Stimulated activated effector memory CD8-positive, alpha-beta T cell treated with anti-CD3 and anti-CD28 coated beads, Interleukin-12 subunit alpha, Interleukin-12 subunit beta, amount 100 ng/mL, for 72 hours (primary cell): ENCODE data around the gene SEMA6A.

Experiments
- ATAC-seq: fragments of 150-1000 bp; cut with Tn5 transposase; 2 replicates; pipeline ENCODE4 v1.10.0; 2021
- DNase-seq, 2 donors: peaks; one replicate each; pipeline ENCODE4 v3.0.0; 2021 to 2022; ENCODE audit warnings: low spot score in 2 of 2
- H3K27ac Mint-ChIP-seq: one replicate; pipeline ENCODE4 v1.8.0; 2022; ENCODE audit warnings: mild to moderate bottlenecking, mixed read lengths
- H3K36me3 Mint-ChIP-seq: one replicate; pipeline ENCODE4 v1.8.0; 2022; ENCODE audit warnings: mild to moderate bottlenecking, mixed read lengths
- H3K4me1 Mint-ChIP-seq: one replicate; pipeline ENCODE4 v1.8.0; 2022; ENCODE audit warnings: mixed read lengths
- H3K4me3 Mint-ChIP-seq: one replicate; pipeline ENCODE4 v1.8.0; 2022; ENCODE audit warnings: mild to moderate bottlenecking, mixed read lengths
- H3K9me3 Mint-ChIP-seq: one replicate; pipeline ENCODE4 v1.8.0; 2022; ENCODE audit warnings: mixed read lengths

Gene SEMA6A

DNA sequence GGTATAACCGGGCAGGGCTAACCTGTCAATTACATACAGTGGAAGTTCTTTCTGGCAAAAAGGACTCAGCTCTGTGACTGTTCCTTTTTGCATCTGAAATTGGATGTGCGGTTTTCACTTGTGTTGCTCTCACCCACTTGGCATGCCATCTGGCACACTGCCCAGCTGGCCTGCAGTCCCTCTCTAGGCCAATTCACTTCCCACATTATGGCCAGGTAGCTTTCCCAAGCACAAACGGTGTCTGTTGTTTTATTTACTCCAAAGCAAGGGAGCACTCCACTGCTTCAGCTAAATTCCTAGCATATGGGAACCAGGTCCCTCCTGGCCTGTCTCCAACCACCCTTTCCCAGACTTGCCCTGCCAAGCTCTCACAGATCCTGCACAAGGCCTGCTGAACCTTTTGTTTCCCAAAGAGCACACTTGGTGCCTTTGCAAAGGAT, 132.5 kb downstream of the SEMA6A start:
- H3K4me1 Mint-ChIP-seq, result no peaks in the 10 kb centered on the region
- H3K9me3 Mint-ChIP-seq, result no peaks in the 10 kb centered on the region
- H3K27ac Mint-ChIP-seq, result no peak overlapping the region
- no peaks in the 10 kb centered on the region for H3K36me3 Mint-ChIP-seq
- DNase-seq (no peak), ATAC-seq (no peak)
- H3K4me3 Mint-ChIP-seq, result no peak overlapping the region

DNA sequence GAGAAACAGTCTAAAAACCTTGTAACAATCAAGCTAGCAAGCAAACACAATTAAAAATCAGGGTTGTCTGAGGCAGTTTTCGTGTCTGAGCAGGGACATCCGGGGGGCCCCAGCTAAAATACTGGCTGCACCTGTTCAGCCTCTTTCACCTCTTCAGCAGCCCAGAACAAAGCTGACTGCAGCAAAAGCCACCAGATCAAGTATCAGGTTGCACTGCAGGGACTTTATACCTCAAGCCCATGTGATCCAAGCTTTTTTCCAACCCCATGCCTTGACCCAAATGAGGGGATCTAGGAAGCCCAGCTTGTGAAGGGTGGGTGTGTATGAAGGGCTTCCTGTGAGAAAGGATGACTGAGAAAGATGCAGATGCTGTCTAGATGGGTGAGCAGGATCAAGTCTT, 133.4 kb downstream of the SEMA6A start:
- Mint-ChIP-seq H3K4me3 (no peak overlapping the region), H3K4me1 (no peaks in the 10 kb centered on the region), H3K9me3 (no peaks in the 10 kb centered on the region), H3K27ac (no peak overlapping the region), H3K36me3 (no peaks in the 10 kb centered on the region)
- ATAC-seq (no peak), DNase-seq (no peak)

DNA sequence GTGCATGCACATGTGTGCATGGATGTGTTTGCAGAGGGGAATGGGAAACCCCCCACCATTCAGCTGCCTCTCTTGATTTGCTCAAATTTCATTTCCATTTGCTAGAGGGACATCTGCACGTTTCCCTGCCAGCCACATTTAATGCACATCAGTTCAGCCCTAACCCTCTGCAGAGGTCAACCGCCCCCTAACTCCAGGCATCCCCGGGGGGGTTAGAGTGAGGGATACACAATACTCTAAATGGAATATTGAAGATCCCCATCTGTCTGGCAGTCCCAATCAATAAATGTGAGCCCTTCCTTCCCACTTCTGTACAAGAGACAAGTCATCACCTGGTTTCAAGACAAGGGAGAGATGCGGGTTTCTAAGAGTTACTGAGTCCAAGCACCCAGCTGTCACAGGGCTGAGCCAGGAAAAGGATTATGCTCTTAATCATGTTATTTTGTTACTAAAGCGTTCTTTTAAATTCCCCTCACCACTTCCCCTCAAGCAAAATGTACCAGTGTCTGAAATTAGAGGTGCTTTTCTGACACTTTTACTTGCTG, 134.1 kb downstream of the SEMA6A start:
- Mint-ChIP-seq H3K27ac (no peak overlapping the region), H3K4me3 (no peak overlapping the region), H3K36me3 (no peaks in the 10 kb centered on the region), H3K4me1 (no peaks in the 10 kb centered on the region), H3K9me3 (no peaks in the 10 kb centered on the region)
- DNase-seq (no peak), ATAC-seq (no peak)

DNA sequence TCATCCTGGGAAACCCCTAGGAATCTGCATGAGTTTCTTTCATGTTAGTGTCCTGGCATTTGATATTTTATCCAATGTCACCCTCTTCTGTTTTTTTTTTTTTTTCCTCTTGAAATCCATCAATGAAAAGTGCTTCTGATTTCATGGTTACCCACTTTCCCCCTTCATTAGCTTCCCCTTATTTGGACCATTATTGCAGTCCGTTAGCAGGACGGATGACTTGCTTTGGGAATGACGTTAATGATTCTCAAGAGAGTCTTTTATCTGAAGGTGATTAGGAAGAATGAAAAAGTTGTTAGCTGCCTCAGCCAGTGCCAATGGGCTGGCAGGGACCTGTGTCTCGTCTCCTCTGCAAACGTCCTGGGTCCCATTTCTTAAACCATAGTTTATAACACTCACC, 134.7 kb downstream of the SEMA6A start:
- ATAC-seq (no peak), DNase-seq (no peak)
- Mint-ChIP-seq H3K4me3 (no peak overlapping the region), H3K27ac (no peak overlapping the region), H3K4me1 (no peaks in the 10 kb centered on the region), H3K36me3 (peaks cover 3% of the 10 kb centered on the region), H3K9me3 (no peaks in the 10 kb centered on the region)

DNA sequence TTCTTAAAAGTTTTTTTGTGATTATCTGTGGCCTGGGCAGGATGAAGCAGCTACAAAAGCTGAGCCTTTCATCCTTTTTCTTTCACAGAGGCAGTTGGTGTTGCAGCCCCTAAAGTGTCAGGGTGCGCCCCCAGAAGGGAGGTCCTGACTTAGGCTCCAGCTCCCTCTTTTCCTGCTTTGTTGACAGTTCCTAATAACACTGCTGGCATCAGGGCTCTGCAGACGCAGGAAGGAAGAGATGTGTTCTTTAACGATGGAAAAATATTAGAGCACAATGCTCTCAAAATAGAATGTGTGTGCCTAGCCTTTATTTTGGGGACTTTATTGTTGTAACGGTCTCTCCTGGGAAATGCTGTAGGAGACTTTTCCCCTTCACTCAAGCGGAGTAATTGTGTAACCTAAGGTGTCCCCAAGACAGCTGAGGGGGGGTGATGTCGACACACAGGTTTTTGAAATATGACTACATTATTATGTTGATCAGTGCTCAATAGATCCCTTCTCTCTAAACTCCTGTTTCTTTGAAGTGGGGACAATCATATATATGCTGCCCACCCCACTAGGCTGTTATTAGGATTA, 135.6 kb downstream of the SEMA6A start:
- H3K4me1 Mint-ChIP-seq, result no peaks in the 10 kb centered on the region
- DNase-seq, result no peak
- ATAC-seq, result no peak
- no peak overlapping the region for H3K27ac Mint-ChIP-seq
- no peaks in the 10 kb centered on the region for H3K9me3 Mint-ChIP-seq
- peaks cover 4% of the 10 kb centered on the region for H3K36me3 Mint-ChIP-seq
- H3K4me3 Mint-ChIP-seq, result no peak overlapping the region

DNA sequence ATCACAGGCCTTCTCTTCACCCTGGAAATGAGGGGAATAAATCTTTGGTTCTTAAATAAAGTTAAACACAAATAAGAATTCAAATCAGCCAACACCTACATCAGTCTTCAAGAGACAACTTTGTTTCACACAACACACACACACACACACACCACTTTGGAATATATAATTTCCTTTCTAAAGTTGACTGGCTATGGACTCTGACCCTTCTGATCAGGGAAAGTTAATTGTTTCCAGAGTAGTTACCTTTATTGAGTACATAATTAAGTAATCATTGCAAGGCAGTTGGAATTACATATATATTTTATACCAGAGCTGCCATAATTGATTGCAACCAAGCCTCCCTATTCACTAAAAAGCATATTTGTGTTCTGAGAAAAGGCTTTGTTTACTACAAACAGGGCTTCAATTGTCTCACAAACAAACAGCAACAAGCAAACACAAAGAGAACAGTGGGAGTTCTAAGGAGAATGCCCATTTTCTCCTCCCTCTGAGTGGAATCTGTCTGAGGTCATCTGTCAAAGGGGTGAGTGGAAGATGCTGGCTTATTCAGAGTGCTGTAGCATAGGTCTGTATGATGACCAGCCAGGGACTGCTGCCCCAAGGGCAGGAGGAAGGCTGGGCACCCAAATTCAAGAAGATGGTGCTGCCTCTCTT, 136.6 kb downstream of the SEMA6A start:
- no peak overlapping the region for H3K4me3 Mint-ChIP-seq
- H3K9me3 Mint-ChIP-seq, result no peaks in the 10 kb centered on the region
- peaks cover 4% of the 10 kb centered on the region for H3K36me3 Mint-ChIP-seq
- DNase-seq (no peak), ATAC-seq (no peak)
- H3K27ac Mint-ChIP-seq, result no peak overlapping the region
- H3K4me1 Mint-ChIP-seq, result no peaks in the 10 kb centered on the region

DNA sequence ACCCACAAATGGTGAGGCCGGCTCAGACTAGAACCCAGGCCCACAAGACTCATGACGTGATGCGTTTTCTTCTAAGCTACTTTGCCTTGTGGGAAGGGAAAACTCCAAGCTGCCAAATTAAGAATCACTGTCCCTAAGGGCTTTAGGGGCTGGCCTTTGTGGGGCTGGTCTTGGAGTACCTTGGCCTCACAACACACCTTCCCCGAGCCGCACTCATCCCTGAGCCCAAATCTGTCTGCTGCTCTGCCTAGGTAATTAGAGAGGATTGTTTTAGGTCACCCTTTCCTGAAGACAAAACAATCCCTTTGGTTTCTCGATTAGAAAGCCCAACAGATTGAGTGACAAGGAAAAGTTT, 137.3 kb downstream of the SEMA6A start:
- Mint-ChIP-seq H3K36me3 (peaks cover 4% of the 10 kb centered on the region), H3K27ac (no peak overlapping the region), H3K9me3 (no peaks in the 10 kb centered on the region), H3K4me1 (no peaks in the 10 kb centered on the region), H3K4me3 (no peak overlapping the region)
- no peak for ATAC-seq
- DNase-seq, result no peak

DNA sequence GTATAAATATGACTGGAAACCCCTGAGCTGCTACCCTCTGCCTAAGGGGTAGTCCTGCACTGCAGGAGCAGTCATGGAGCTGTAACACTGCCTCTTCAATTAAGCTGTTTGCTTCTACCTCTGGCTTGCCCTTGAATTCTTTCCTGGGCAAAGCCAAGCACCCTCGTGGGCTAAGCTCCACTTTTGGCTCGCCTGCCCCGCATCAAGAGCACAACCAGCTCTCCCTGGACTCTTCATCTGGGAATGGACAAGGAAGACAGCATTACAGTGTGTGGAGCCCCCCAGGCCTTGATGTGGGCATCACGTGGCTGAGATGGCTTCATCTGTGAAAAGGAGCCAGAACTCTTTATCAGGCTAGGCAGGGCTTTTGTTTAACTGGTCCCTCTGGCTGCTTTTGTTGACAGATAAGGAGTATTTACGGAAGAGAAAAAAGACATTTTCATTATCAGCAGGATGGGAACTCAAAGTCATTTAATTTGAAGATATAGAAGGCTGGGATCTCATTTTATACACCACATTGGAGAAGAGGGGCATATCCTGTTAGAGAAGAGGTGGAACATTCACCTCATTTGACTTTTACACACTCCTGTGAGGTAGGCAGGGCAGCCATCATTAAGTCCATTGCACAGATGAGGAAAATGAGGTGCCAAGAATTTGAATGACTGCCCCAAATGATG, 137.8 kb downstream of the SEMA6A start:
- Mint-ChIP-seq H3K36me3 (peaks cover 4% of the 10 kb centered on the region), H3K4me1 (no peaks in the 10 kb centered on the region)
- ATAC-seq, result no peak

DNA sequence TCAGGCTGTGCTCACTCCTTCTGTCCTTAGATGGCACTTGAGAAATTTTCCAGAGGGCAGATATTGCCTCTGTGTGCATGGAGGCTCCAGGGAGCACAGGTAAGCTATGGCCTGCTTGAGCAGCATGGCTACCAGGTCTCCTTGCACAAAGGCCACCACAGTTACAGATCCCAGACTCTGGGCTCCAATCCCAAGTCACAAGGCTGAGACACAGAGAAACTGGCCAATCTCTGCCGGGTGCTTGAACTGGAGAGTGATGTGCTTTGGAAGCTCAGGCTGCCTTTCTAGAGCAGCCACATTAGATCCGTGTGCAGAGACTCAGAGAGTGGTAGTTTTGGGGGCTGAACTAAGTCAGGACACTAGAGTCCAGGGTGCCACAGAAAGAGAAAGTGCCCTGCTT, 145.7 kb downstream of the SEMA6A start:
- DNase-seq, result no peak
- Mint-ChIP-seq H3K36me3 (no peaks in the 10 kb centered on the region), H3K27ac (no peak overlapping the region), H3K4me3 (no peak overlapping the region), H3K4me1 (no peaks in the 10 kb centered on the region), H3K9me3 (no peaks in the 10 kb centered on the region)
- no peak for ATAC-seq

More for the DNA sequence above, 137.8 kb downstream of the SEMA6A start:
- no peak overlapping the region for H3K27ac Mint-ChIP-seq
- no peak for DNase-seq
- no peak overlapping the region for H3K4me3 Mint-ChIP-seq
- H3K9me3 Mint-ChIP-seq, result no peaks in the 10 kb centered on the region

DNA sequence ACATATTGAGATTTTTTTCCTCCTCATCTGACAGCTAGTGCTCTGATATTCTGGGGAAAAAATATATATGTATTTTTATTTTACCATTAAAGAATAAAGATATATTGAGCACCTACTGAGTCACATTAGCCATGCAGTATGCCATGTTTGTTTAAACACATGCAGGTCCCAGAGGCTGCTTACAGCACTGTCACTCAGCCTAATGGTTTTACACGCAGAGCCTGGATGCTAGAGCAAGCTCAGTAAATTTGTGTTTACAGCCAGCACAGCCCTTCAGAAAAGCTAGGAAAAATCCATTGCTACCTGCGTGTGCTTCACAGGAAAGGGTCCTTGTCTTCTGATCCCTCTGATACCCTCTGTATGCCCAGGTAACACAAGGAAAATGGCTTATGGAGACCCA, 146.2 kb downstream of the SEMA6A start:
- Mint-ChIP-seq H3K27ac (no peak overlapping the region), H3K4me1 (no peaks in the 10 kb centered on the region), H3K36me3 (no peaks in the 10 kb centered on the region), H3K9me3 (no peaks in the 10 kb centered on the region), H3K4me3 (no peak overlapping the region)
- ATAC-seq, result no peak
- DNase-seq, result no peak

DNA sequence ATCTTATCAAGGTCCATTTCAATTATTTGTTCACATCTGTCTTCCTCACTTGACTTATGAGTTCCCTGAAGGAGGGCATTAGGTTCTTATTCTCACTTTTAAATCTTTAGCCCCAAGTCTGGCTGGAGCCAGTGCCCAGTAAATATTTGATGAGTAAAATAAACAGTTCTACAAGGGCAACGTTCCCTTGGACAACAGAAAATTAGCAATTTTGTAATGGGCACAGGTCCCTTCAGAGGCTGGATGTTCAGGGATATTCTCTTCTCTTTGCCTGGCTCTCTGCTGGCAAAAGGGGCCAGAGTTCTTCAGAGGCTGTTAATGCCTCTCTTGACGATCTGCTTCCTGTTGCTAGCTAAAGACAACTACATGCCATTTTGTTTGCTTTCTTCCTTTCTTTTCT, 149.7 kb downstream of the SEMA6A start:
- Mint-ChIP-seq H3K4me3 (no peak overlapping the region), H3K36me3 (no peaks in the 10 kb centered on the region), H3K4me1 (peaks cover 6% of the 10 kb centered on the region), H3K9me3 (no peaks in the 10 kb centered on the region), H3K27ac (no peak overlapping the region)
- DNase-seq (no peak), ATAC-seq (no peak)

DNA sequence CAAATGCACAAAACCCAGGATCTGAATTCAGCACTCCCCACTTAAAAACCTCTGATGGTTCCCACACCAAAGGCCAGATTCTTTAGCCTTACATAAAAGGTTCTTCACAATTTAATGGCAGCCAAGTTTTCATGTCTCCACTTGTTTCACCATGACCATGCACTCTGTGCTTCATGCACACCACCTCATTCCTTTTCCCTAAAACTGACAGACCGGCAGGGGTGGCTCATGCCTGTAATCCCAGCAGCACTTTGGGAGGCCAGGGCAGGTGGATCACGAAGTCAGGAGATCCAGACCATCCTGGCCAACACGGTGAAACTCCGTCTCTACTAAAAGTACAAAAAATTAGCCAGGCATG, 150.4 kb downstream of the SEMA6A start:
- no peak for DNase-seq
- peaks cover 6% of the 10 kb centered on the region for H3K4me1 Mint-ChIP-seq

DNA sequence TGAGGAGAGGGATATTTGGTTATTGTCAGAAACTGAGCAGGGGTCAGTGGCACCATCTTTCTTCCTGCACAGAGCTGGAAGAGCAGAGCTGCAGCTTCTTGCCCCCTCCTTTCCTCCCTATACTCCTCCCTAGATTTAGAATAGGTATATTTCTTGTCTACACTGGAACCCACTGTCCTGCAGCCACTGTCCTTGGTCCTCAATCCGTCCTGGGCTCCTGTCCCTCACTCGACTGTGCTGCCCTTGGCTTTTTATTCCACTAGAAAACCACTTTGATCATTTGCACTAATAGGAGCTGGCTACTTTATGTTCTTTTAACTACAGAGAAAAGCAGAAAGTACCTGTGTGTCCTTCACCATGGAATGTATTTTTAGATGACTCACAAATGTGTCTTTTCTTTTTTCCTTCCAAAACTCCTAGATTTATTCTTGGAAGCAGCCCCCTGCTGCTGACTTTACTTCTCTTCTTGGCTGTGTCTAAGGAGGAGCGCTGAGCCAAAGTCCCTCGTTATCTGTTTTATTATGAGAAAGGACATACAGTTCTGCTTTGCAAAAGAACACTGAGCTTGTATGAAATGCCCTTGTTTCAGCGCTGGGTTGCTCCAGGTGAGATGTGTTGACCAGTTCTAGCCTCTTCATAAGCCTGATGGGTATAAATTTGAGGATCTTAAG, 150.9 kb downstream of the SEMA6A start:
- Mint-ChIP-seq H3K4me3 (no peak overlapping the region), H3K4me1 (peaks cover 6% of the 10 kb centered on the region), H3K27ac (no peak overlapping the region), H3K9me3 (no peaks in the 10 kb centered on the region), H3K36me3 (no peaks in the 10 kb centered on the region)
- DNase-seq (no peak), ATAC-seq (no peak)

More for the DNA sequence above, 150.4 kb downstream of the SEMA6A start:
- no peak overlapping the region for H3K4me3 Mint-ChIP-seq
- H3K27ac Mint-ChIP-seq, result no peak overlapping the region
- no peaks in the 10 kb centered on the region for H3K9me3 Mint-ChIP-seq
- no peak for ATAC-seq
- H3K36me3 Mint-ChIP-seq, result no peaks in the 10 kb centered on the region

DNA sequence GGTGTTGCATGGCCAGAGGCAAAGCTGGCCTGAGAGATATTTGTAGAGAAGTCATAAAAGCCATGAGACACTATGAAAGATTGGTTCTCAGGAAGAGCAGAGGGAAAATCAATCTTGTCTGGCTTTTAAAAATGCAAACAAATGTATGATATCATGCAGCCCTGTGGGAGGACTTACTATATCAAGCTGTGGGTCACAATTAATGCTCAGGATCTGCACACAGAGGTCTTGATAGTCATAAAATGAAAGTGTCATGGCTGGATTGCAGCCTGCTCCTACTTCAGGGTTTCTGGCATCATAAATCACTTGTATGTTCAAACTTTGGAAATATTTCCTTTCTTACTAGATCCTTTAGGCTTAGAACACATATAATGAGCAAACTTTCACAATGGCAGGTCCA, 151.5 kb downstream of the SEMA6A start:
- no peak overlapping the region for H3K4me3 Mint-ChIP-seq
- H3K27ac Mint-ChIP-seq, result no peak overlapping the region
- no peaks in the 10 kb centered on the region for H3K36me3 Mint-ChIP-seq
- ATAC-seq, result no peak
- no peaks in the 10 kb centered on the region for H3K9me3 Mint-ChIP-seq
- DNase-seq, result no peak
- H3K4me1 Mint-ChIP-seq, result peaks cover 6% of the 10 kb centered on the region

DNA sequence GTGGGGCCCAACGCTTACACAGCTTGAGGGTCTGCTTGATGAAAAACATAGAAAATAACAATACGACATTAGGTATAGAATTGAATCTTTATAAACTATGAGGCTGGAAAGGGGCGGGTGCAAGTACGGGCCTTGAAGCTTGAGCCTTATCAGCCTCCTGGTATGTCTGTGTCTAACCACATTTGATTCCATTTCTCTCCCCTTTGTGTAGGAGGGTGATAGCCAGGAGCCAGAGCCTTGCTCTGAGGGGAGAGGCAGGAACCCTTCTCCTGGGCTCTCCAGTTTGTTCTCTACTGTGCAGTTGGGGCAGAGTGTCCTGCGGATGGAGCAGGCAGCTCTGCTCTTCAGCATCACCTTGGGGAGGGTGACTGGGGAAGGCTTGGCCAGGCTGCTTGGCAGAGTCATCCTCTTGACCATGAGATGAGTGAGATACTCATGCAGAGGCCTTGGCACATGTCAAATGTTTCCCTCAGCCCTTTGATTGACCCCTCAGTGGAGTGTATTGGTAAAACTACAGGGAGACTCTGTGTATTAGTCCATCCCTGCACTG, 153.5 kb downstream of the SEMA6A start:
- H3K9me3 Mint-ChIP-seq, result no peaks in the 10 kb centered on the region
- no peaks in the 10 kb centered on the region for H3K36me3 Mint-ChIP-seq
- H3K4me1 Mint-ChIP-seq, result peaks cover 6% of the 10 kb centered on the region
- DNase-seq (no peak), ATAC-seq (no peak)
- H3K4me3 Mint-ChIP-seq, result no peak overlapping the region
- H3K27ac Mint-ChIP-seq, result no peak overlapping the region
